Measurements from ENCODE around the gene DENND1C.

GRCh38 chr19:6500837-6501739 is 19.5 kb upstream of the DENND1C start:
- TF ChIP-seq CTCF (IDR thresholded peaks at IDR 0.05) (no peak), POLR2A (IDR thresholded peaks at IDR 0.05) (no peak)
